HG03045 (cell line): ENCODE measurements around the gene IFT57.
"Not testable (repeated sequence)": the region's sequence is repeated elsewhere in the genome, so short reads cannot be mapped to it uniquely, and the experiment has no call there.

Source experiments
- ATAC-seq: cut with Tn5 transposase; IDR thresholded peaks from one replicate; pipeline ENCODE4 v1.9.1; 2021; ENCODE audit warnings: mild to moderate bottlenecking, moderate library complexity; ENCODE audit not compliant: unreplicated experiment

Gene IFT57

DNA sequence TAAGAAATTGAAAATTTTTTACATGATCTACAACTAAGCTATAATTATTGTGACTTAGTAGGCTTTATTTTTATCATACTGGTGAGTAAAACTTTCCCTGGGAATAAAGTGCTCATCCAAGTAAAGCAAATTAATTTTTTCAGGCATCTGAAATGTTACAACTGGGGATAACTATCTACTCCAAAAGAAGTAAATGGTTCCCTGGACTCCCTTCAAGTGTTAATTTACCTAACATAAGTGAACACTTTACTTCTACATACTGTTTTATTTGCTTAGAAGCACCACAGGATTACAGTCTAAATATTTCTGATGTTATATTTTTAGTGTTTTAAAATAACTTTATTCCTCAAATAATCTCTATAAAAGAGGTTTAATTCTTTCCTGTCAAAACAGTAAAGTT, 57.8 kb downstream of the IFT57 start:
- ATAC-seq = no peak

DNA sequence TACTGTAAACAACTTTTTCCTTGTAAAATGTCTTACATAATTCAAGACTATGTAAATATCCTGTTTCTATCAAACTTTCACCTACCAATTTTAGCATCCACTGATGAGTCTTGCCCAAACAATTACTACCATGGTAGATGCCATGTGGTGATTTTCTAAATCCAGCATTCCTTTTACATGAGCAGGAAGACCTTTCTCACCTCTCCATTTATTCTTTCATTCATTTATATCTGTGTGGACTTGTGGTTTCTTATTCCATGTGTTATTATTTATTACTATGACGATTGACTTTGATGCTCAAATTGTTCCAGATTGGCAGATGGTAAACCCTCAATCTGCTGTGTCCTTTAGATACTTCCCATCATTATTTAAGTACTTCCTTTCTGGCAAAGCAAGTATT, 62.4 kb downstream of the IFT57 start:
- no peak for ATAC-seq

DNA sequence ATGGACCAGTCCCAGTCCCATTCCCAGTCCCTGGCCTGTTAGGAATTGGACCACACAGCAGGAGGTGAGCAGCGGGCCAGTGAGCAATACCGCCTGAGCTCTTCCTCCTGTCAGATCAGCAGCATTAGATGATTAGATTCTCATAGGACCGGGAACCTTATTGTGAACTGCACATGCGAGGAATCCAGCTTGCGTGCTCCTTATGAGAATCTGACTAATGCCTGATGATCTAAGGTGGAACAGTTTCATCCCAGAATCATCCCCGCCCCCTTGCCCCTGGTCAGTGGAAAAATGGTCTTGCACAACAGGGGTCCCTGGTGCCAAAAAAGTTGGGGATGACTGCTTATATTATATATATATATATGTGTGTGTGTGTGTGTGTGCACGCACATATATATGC, 63.1 kb downstream of the IFT57 start:
- no peak for ATAC-seq

DNA sequence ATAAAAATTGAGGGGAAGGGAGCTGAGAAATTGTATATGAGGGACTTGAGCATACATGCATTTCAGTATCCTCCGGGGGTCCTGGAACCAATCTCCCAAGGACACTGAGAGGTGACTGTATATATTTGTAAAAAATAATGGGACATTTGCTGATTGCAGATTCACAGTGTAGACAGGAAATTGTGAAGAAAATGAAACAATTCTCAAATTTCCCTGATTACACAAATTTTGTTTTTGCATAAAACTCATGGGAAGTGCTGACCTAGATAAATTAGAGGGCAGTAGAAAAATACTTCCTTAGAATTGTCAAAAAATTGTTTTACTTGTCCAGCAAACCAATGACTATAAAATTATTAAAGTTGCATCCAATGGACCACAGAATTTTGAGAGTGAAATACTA, 64.0 kb downstream of the IFT57 start:
- no peak for ATAC-seq

DNA sequence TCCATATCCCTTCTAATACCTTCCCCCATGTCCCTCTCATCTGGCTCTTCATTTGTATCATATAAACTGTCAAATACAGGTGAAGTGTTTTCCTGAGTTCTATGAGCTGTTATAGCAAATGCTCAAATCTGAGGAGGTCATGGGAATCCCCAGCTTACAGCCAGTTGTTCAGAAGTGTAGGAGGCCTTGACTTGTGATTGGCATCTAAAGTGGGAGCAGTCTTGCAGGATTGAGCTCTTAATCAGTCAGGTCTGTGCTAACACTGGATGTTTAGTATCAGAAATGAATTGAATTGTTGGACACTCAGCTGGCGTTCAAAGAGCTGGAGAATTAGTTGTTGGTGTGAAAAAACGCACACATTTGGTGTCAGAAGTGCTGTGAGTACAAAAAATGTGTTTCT, 65.0 kb downstream of the IFT57 start:
- no peak for ATAC-seq

DNA sequence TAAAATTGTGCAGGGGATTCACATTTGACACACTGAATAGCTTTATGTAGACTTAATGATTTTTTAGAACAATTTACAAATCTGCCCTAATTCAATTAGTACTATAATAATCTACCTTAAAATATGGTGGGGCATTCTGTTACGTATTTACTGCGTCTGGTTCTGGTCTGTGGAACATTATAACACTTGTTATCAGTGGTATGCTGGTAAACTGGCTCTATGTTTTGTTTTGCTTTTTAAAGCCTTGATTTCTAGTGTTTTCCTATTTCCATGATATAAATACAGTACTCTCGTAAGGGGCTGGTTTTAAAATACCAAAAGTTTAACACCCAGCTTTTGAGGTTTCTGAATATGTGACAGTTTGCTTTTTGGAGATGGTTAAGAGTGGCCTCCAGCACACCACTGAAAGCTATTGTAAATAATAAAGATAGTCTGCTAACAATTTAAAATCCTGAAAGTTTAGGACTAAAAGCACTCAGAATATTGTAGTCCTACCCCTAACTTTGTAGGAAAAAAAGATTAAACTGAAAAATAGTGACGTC, 65.8 kb downstream of the IFT57 start:
- ATAC-seq = no peak

DNA sequence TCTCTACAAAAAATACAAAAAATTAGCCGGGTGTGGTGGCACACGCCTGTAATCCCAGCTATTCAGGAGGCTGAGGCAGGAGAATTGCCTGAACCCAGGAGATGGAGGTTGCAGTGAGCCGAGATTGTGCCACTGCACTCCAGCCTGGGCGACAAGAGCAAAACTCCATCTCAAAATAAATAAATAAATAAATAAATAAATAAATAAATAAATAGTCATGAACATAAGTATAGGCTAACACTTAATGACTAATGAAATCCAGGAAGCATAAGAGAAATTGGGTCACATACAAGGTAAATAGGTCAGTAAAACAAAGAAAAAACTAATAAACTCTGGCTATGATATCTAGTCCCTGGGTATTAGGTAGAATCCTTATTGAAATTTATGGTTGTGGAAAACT, 66.6 kb downstream of the IFT57 start:
- ATAC-seq = not testable (repeated sequence)

DNA sequence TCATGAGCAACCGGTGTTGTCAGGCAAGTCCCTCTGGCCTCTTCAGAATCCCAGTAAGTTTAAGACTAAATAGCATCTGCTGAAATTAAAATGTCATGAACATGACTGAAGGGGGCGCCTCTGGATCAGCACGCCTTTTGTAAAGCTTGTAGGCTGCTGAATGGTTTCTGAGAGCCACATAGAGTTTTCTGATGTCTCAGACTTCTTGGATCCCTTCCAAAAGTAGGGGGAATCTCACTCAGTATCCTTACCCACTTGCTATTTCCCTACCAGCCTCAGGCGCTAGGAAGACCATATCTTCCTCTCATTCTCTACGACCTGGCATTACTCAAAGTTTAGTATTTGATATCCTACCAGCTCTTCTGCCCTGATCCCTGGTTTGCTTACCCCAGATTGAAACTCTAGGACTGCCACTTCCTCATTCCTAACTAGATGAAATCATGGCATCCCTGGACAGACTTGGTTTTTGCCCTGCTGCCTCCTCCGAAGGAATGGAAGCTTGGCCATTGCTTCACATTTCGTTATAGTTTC, 68.7 kb downstream of the IFT57 start:
- ATAC-seq = no peak

DNA sequence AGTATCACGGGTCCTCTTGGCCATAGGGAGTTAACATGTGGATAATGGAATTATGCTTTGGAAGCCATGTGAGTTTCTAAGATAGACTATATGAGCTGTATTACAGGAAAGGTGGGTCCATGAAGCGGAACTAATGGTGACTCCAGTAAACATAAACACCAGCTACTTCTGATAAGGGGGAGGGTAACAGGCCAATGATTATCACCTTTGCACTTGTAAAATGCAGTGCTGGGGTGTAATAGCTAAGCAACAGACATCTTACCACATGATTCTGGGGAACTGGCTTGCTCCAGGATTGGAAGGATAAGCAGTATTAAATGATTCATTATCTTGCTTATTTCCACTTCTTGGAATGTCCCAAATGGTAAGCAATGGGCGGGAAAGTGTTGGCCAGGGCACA, 70.0 kb downstream of the IFT57 start:
- ATAC-seq = no peak

DNA sequence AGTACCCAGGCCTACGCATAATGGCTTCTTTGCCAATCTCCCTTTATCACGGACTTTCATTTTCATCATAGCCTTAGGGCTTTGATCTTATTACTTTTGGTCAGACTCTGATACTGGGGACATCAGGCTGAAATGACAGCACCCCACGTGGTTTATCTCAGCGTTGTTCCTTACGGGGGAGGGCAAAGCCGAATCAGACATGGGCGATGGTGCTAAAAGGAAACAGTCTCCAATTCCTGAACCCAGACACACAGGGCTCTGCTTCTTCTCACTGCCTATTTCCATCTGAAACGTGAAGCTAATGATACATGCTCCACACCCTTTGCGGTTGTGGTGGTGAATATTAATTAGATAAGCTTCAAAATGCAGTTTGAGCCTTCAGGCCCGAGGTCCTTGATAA, 72.0 kb downstream of the IFT57 start:
- no peak for ATAC-seq

DNA sequence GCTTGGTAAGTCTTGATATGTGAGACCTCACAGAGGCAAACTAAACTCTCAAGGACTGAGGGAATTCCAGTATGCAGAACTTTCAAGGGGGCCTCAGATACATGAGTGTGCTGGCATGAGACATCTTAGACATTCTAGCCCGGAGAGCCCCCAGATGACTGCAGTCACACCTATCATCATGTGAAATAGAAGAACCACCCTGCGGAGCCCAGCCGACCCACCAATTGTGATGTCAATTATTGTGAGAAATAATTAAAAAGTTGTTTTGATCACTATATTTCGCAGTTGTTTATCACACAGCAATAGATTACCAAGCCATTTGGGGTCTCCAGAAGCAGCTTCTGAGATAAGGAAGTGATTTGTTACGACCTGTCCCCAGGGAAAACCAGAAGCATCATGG, 76.1 kb downstream of the IFT57 start:
- no peak for ATAC-seq

DNA sequence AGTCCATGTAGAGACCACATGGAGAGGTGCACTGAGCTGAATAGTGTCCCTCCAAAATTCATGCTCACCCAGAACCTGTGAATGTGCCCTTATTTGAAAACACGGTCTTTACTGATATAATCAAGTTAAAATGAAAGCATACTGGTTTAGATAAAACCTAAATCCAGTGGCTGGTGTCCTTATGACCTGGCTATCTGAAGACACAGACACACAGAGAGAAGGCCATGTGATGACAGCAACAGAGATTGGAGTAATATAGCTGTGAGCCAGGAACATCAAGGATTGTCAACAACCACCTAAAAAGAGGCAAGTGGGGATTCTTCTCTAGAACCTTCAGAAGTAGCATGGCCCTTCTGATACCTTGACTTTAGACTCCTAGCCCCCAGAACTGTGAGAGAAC, 76.6 kb downstream of the IFT57 start:
- no peak for ATAC-seq

DNA sequence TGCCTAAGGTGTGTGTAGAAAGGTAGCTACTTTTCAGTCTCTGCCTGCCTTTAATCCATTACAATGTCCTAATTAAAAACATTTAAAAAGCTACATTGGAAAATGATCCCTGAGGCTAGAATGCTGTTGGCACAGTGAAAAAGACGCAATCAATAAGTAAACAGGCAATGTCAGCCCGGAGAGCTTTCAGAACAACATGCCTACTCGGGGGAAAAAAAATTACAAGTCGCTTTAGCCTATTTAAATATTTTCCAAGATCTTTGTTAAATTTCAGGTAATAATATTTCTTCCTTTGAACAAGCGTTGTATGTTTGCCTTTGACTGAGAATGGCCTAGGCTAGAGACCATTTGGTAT, 84.8 kb downstream of the IFT57 start:
- ATAC-seq = no peak

DNA sequence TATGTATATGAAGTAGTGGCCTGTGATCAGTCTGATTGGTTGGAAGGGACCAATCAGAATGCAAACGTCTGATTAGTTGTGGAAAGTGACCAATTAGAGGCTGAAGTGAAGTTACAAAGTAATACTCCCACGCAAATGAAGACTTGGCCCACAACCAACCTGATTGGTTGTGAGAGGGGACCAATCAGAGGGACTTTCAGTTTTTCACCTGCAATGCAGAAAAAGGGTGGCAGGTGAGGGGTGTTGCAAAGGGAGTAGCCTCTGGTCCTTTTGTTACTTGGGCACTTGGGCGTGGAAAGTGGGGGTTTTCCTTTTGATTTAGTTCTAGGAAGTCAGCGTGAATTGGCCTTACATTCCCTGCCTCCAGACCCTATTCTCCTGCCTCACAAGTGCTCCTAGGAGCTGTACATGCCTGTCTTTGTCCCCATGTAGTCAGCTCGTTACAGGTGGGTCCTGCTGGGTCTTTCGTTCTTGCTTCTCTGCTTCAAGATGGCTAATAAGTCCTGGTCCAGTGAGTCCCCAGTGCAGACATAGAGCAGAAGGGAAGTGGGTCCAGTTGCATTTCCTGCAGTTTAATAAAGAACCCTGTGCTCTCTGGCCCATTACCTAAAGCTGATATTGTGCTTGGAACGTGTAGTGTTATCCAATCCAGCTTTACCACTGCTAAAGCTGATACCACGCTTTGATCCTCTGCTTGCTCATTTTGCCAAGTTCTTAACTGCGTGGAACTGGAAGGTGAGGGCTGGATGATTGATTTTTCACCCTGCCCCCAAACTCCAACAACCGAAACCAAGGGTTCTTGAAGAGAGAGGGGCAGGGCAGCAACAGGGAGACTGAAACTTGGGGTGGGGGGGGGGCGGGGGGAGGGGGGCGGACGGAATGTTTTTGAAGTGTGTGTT, 85.4 kb downstream of the IFT57 start:
- no peak for ATAC-seq

DNA sequence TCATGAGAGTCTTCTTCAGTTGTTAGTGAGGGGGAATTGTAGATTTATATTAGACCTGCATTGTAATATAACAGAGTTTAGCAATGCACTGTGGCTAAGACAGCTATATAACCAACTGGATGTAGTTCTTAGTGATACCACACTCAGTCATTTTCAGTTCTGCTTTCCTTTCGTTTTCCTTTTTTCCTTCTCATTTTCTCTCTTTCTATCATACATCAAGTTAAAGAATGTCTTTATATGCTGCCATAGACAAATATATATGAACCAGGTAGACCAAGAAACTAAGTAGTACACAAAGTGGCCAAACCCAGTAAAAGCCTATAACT, 87.7 kb downstream of the IFT57 start:
- no peak for ATAC-seq

DNA sequence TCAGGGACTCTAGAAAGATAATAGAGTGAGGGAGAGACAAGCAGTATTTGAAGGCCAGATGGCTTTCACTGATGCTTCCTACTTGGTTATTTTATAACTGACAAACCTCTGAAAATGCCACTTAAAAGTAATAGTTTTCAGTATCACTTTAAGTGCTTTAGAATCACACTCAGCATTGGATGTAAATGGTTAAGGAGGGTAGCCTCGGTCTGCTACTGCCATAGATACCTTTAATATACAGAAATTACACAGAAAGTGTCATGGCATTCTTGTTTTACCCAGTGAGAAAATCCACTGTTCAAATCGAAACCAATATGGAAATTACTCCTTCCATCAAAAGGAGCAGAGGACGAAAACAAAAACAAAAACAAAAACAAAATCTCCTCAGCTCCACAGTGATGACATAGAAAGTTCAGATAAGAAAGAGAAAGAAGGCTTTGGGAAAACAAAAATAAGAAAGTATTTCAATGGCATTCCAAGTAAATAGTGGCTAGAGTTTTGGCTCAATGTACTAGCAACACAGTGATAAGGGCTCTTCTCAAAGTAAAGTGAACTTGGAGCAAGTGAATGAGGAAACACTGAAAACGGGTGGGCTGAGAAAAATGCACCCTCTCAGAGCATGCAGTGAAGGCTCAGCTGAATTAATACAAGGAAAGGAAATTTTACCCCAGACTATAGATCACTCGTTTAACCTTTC, 88.2 kb downstream of the IFT57 start:
- ATAC-seq = no peak

DNA sequence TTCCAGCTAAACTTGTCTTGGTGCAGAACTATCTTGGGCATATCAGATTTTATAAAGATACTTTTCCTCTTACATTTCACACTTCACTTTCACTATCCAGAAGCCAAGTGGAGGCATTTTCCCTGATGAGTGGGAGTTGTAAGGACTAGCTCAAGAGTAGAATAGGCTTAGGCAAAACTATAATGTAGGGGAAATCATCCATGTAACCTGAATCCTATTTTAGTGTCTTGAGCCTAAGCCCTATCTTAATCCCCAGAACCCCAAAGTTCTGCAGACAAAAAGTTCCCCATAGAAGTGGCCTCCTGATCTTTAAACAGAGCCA, 89.2 kb downstream of the IFT57 start:
- no peak for ATAC-seq

DNA sequence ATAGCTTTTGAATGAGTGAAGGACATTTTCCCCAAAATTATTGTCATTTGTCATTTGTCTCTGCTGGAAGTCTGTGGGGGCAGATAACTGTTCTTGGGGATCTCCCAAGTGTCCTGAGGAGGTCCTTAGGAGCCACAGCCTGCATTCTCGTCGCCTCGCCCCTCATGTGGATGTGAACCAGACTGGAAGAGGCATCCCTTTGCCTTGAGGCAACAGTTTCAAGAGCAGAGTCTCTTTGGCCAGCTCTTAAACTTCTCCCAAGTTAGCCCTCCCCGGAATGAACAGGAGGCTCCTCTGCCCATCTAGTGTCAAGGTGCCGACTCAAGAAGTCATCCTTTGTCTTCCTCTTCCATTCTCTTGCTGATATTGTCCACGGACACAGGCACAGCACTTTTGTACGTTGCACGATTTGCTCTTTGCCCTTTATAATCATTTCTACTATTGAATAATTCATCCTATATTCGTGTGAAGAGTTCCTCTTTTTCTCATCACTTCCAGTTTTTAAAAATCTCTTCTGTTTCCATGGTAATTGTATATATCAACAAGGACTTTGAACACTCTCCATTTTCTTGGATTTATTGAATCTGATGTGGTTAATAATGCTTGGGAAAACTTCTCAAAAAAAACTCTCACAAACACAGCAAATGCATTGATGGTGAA, 90.6 kb downstream of the IFT57 start:
- no peak for ATAC-seq

DNA sequence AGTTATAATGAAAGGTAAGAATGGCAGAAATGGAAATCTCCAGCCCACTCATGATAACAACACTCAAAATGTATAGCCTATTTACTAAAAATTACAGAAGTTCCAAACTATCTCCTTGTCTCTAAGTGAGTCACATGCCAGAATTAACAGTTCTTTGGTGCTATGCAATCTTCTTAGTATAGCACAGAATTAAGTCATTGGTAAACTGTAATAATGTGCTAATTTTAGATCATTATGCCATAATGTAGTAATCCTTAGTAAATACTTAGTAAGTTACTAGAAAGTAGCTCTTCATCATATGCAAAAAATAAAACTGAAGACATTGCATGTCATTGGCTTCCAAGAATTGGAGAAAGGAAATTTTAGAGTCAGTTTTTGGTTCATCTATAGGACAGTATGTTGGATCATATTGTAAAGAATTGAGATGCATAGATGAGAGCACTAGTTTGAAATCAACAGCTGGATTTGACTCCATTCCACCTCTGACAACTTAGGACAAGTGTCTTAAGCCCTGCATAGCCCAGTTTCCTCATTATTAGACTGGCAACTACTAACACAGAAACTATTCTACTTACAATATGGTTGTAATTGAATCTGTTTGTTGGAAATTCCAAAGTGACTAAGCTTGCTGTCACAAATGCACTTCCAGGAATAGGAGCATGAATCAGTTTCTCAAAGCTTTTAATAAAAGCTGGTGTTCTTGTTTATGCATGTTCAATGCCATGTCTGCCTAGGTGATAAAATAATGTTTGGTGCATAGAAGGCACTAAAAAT, 91.3 kb downstream of the IFT57 start:
- ATAC-seq = no peak

DNA sequence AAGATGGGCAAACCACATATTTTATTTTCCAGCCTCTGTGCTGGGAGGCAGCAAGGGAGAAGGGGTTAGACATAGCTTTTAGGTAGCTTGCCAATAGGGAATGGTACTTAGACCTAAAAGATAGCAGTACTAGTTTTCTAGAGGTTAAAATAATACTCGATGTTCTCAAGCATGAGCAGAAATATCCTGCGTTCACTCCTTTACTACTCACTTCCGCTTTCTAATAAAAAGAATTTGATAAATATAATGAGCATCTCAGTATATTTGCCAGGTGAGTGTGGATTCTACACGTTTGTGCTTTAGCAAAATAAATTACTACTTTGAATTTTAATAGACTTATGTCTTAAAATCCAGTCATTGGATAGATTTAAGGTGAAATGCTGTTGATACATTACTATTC, 92.0 kb downstream of the IFT57 start:
- no peak for ATAC-seq
